ENCODE data around the gene SUCLG2.

GRCh38 chr3:67529337-67529736 lies 125.1 kb downstream of the SUCLG2 start:
- TF ChIP-seq POLR2A (IDR thresholded peaks at IDR 0.05; ENCODE audit: low read length): no peak
- TF ChIP-seq GATA1 (IDR thresholded peaks at IDR 0.05; ENCODE audit: low read depth, low read length): no peak

All from erythroblast (primary cell).